Measurements from ENCODE around the gene SLC1A2. TPM values are rescaled to one million over a fixed set of nuclear protein-coding genes. Genes with fewer than 3 reads are reported as not detected.

Gene SLC1A2
- total and polyA plus RNA-seq, 2 experiments from 2014 or later = 0.70 to 2.8 TPM

DNA sequence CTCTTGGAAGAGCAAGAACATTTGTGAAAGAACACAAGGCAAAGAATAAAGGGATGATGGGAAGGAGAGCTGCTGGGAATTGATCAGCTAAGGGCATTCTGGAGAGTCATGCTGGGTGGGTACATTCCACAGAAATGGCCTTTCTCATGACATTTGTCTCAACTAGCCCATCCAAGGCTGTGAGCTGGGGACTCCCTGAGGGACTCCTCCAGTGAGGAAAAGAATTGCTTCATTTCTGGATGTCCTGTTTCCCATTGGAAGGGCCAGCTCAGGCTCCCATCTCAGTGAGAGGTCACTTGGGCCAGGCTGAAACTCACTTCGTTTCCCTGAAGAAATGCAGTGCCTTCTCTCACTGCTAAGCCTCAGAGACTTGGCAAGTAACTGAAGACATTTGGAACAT lies 173.6 kb downstream of the SLC1A2 start:
- H3K36me3 Mint-ChIP-seq (ENCODE audit: low read depth) = no peaks in the 10 kb centered on the region
- no peaks in the 10 kb centered on the region for H3K79me2 ChIP-seq (replicated peaks; ENCODE audit: insufficient read depth)
- H3K27me3 Mint-ChIP-seq (ENCODE audit: insufficient read depth, low read depth, poor library complexity) = peaks cover 1% of the 10 kb centered on the region
- DNase-seq (ENCODE audit: low spot score) (no peak), ATAC-seq (no peak)
- no peaks in the 10 kb centered on the region for H3K4me1 ChIP-seq (ENCODE audit: insufficient read depth)
- TF ChIP-seq JUNB (IDR thresholded peaks at IDR 0.05; ENCODE audit: unreplicated experiment) = no peak
- TF ChIP-seq ZNF331 (CRISPR knock-in tag; IDR thresholded peaks at IDR 0.05; ENCODE audit: low read depth) = no peak
- no peak for TF ChIP-seq EZH2 (IDR thresholded peaks at IDR 0.05; ENCODE audit: low read depth, unreplicated experiment)
- TF ChIP-seq, protein P1, sequence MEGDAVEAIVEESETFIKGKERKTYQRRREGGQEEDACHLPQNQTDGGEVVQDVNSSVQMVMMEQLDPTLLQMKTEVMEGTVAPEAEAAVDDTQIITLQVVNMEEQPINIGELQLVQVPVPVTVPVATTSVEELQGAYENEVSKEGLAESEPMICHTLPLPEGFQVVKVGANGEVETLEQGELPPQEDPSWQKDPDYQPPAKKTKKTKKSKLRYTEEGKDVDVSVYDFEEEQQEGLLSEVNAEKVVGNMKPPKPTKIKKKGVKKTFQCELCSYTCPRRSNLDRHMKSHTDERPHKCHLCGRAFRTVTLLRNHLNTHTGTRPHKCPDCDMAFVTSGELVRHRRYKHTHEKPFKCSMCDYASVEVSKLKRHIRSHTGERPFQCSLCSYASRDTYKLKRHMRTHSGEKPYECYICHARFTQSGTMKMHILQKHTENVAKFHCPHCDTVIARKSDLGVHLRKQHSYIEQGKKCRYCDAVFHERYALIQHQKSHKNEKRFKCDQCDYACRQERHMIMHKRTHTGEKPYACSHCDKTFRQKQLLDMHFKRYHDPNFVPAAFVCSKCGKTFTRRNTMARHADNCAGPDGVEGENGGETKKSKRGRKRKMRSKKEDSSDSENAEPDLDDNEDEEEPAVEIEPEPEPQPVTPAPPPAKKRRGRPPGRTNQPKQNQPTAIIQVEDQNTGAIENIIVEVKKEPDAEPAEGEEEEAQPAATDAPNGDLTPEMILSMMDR (conservative IDR thresholded peaks at IDR 0.05; ENCODE audit: low read depth in 2 of 2) = no peak
- no peak for TF ChIP-seq NANOG (IDR thresholded peaks at IDR 0.05; ENCODE audit: borderline replicate concordance)
- TF ChIP-seq ZNF114 (CRISPR knock-in tag; IDR thresholded peaks at IDR 0.05) = no peak
- no peak for TF ChIP-seq EZH2phosphoT487 (IDR thresholded peaks at IDR 0.05; ENCODE audit: unreplicated experiment)
- TF ChIP-seq, protein P2, sequence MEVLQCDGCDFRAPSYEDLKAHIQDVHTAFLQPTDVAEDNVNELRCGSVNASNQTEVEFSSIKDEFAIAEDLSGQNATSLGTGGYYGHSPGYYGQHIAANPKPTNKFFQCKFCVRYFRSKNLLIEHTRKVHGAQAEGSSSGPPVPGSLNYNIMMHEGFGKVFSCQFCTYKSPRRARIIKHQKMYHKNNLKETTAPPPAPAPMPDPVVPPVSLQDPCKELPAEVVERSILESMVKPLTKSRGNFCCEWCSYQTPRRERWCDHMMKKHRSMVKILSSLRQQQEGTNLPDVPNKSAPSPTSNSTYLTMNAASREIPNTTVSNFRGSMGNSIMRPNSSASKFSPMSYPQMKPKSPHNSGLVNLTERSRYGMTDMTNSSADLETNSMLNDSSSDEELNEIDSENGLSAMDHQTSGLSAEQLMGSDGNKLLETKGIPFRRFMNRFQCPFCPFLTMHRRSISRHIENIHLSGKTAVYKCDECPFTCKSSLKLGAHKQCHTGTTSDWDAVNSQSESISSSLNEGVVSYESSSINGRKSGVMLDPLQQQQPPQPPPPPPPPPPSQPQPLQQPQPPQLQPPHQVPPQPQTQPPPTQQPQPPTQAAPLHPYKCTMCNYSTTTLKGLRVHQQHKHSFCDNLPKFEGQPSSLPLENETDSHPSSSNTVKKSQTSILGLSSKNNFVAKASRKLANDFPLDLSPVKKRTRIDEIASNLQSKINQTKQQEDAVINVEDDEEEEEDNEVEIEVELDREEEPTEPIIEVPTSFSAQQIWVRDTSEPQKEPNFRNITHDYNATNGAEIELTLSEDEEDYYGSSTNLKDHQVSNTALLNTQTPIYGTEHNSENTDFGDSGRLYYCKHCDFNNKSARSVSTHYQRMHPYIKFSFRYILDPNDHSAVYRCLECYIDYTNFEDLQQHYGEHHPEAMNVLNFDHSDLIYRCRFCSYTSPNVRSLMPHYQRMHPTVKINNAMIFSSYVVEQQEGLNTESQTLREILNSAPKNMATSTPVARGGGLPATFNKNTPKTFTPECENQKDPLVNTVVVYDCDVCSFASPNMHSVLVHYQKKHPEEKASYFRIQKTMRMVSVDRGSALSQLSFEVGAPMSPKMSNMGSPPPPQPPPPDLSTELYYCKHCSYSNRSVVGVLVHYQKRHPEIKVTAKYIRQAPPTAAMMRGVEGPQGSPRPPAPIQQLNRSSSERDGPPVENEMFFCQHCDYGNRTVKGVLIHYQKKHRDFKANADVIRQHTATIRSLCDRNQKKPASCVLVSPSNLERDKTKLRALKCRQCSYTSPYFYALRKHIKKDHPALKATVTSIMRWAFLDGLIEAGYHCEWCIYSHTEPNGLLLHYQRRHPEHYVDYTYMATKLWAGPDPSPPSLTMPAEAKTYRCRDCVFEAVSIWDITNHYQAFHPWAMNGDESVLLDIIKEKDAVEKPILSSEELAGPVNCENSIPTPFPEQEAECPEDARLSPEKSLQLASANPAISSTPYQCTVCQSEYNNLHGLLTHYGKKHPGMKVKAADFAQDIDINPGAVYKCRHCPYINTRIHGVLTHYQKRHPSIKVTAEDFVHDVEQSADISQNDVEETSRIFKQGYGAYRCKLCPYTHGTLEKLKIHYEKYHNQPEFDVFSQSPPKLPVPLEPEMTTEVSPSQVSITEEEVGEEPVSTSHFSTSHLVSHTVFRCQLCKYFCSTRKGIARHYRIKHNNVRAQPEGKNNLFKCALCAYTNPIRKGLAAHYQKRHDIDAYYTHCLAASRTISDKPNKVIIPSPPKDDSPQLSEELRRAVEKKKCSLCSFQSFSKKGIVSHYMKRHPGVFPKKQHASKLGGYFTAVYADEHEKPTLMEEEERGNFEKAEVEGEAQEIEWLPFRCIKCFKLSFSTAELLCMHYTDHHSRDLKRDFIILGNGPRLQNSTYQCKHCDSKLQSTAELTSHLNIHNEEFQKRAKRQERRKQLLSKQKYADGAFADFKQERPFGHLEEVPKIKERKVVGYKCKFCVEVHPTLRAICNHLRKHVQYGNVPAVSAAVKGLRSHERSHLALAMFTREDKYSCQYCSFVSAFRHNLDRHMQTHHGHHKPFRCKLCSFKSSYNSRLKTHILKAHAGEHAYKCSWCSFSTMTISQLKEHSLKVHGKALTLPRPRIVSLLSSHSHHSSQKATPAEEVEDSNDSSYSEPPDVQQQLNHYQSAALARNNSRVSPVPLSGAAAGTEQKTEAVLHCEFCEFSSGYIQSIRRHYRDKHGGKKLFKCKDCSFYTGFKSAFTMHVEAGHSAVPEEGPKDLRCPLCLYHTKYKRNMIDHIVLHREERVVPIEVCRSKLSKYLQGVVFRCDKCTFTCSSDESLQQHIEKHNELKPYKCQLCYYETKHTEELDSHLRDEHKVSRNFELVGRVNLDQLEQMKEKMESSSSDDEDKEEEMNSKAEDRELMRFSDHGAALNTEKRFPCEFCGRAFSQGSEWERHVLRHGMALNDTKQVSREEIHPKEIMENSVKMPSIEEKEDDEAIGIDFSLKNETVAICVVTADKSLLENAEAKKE (CRISPR knock-in tag; IDR thresholded peaks at IDR 0.05) = no peak
- H3K4me3 Mint-ChIP-seq = no peak overlapping the region
- no peaks in the 10 kb centered on the region for H3K4me1 Mint-ChIP-seq
- no peak overlapping the region for H2AFZ ChIP-seq
- H3K36me3 ChIP-seq (ENCODE audit: insufficient read depth) = no peaks in the 10 kb centered on the region
- H3K27me3 ChIP-seq (ENCODE audit: insufficient read depth) = no peaks in the 10 kb centered on the region
- no peaks in the 10 kb centered on the region for H3F3A ChIP-seq (replicated peaks; ENCODE audit: low read depth)
- no peak overlapping the region for H3K4me3 ChIP-seq
- no peak overlapping the region for H3K27ac Mint-ChIP-seq
- H3K27ac ChIP-seq (ENCODE audit: low read depth) = no peak overlapping the region
- H3K9me2 ChIP-seq (ENCODE audit: insufficient read depth) = no peaks in the 10 kb centered on the region
- no peak overlapping the region for H3K4me2 ChIP-seq
- no peaks in the 10 kb centered on the region for H3K9me3 Mint-ChIP-seq
- no peaks in the 10 kb centered on the region for H4K20me1 ChIP-seq (replicated peaks; ENCODE audit: insufficient read depth)

Measured in GM23338 (cell line).